HG02798 (cell line): ENCODE results near the gene C6orf89.
"Not testable (repeated sequence)": the region's sequence is repeated elsewhere in the genome, so short reads cannot be mapped to it uniquely, and the experiment has no call there.

Source experiments
- ATAC-seq: cut with Tn5 transposase; IDR thresholded peaks from one replicate; pipeline ENCODE4 v1.9.1; 2021; ENCODE audit warnings: mild to moderate bottlenecking; ENCODE audit not compliant: unreplicated experiment, poor library complexity

C6orf89 gene

GRCh38 chr6:36884610-36885009, 1.1 kb upstream of the C6orf89 start:
- no peak for ATAC-seq

- no peak for ATAC-seq
These were observed 1.3 kb downstream of the C6orf89 start for GRCh38 chr6:36886950-36887618.

DNA sequence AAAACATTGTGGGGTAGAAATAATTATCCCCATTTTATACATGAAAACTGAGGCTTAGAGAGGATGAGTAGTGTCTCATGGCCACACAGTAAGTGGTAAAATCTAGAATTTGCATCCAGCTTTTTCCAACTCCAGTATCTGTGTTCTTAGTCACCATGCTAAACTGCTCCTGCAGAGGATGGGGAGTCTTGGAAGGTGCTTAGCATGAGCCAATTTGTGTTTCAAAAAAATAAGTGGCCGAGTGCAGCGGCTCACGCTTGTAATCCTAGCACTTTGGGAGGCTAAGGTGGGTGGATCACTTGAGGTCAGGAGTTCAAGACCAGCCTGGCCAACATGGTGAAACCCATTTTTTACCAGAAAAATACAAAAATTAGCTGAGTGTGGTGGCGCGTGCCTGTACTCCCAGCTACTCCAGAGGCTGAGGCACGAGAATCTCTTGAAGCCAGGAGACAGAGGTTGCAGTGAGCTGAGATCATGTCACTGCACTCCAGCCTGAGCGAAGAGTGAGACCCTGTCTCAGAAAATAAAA, 2.4 kb downstream of the C6orf89 start:
- no peak for ATAC-seq

- no peak for ATAC-seq
These were observed 3.1 kb downstream of the C6orf89 start for GRCh38 chr6:36888654-36889481.

- ATAC-seq = no peak
These were observed 4.4 kb downstream of the C6orf89 start for GRCh38 chr6:36890112-36890663.

- ATAC-seq = not testable (repeated sequence)
These were observed 5.4 kb downstream of the C6orf89 start for GRCh38 chr6:36891153-36891552.

DNA sequence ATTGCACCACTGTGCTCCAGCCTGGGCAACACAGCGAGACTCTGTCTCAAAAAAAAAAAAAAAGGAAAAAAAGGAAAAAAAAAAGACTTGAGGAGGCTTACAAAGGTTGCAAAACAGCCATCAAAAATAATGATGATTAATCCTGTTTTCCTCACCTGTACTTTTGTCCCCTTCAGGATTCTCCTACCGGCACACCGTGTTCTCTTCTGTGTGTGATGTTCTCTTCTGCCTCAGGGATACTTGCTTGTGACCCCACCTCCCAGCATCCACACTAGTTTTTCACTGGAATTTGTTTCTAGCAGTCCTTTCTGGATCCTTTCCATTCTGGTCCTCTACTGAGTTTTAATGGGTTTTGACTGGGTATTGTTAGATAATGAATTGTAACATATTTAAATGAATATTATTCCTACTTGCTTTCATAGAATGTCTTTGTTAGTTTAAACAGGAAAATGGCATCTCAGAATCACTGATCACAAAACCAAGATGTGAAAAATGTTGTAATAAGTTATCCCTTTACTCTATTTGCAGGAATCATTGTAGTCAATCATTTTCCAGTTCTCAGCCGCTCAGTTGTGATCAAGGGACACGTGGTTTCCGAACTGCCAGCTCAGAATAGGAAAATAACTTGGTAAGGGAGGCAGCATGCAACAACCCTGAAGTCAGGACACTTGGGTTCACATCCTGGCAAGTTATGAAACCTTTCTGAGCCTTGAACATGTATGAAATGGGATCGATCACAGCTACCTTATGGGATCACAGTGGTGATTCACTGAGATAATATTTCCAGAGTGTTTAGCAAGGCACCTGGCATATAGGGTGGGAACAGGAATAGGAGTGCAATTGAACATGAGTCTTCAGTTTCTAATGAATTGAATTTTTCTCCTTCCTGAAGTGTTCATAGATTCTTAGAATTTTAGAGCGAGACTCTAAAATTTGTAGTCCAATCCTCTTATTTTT, 8.5 kb downstream of the C6orf89 start:
- ATAC-seq = no peak

DNA sequence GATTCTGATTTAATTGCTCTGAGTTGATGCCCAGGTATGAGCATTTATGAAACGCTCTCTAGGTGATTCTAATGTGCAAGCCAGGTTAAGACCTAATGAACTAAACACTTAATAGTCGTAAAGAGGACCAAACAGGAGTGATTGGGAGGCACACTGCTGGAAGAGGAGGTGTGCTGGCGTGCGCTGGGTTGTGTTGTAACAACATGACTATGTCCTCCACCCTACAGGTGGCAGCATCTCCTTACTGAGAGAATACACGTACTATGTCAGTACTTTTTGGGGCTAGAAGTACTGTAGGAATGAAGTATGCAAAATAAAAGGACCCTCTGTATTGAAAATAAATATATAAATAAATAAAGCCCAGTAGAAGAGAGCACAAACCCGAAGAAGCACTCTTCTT, 11.9 kb downstream of the C6orf89 start:
- no peak for ATAC-seq

DNA sequence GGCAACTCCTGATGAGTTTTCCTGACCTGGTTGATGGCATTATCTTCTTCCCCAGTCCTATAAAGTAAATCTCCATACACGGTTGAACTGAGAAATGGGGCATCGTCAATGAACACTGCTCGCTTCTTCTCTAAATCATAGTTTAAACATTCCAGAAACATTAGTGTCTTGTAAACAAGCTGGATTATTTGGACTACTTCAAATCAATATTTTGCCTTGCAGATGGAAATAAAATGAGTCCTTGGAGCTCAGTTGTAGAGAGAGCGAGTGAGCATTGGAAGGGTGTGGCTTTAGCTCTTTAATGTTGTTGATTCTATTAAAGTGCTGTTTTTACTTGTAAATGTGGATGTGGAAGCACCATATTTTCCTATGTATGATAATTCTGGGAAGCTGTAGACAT, 18.4 kb downstream of the C6orf89 start:
- no peak for ATAC-seq

GRCh38 chr6:36904851-36905393, 19.2 kb downstream of the C6orf89 start:
- ATAC-seq = no peak

DNA sequence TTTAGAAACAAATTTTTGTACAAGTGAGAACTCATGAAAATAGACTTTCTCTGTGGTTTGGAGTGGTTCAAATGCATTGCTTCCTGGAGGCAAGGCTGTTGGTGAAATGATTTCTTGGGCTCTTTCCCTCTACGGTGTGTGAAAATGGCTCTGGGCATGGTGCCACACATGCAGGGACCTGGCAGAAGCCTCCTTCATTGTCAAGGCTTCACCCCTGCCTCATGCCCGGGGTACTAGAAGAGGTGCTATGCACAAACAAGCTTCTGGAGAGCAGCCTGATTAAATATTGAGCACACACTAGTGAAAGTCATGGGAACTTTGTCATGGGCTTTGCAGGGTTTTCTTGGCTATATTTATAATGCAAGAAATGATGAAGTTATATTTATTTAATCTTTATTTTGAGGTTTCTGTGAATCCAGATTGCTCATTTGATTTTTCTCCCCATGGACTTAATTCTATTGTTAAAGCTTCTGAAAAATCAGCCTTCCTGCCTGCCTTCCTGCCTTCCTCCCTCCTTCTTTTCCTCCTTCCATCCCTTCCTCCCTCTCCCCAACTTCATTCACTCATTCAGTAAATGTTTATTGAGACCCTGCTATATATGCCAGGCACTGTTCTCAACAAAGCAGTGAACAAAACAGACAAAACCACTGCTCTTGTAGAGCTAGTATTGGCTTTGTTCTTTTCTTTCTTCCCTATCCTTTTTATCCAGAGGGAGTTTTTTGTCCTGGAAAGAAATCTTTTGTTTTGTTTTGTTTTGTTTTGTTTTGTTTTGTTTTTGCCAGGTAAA, 21.0 kb downstream of the C6orf89 start:
- ATAC-seq = no peak

GRCh38 chr6:36907781-36908180, 22.0 kb downstream of the C6orf89 start:
- no peak for ATAC-seq

- ATAC-seq = no peak
These were observed 23.0 kb downstream of the C6orf89 start for GRCh38 chr6:36908747-36909146.

DNA sequence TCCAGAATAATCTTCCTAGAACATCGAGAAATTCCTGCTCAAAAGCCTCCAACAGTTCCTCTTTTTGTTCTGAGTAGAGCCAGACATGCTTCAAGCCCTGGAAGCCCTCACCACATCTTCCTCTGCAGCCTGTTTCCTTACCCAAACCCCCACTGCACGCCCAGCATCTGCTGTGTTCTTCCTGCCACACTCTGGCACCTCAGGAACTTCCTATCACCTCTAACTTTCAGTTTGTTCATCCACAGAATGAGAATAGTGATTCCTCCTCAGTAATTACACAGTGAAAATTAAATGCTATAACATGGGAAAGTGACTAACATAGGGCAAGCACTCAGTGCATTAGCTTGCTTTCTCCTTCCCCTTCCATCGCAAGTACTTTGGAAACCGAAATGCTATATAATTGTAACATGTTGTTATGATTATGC, 26.3 kb downstream of the C6orf89 start:
- peak; percentile 6 for ATAC-seq

GRCh38 chr6:36912586-36912985, 26.8 kb downstream of the C6orf89 start:
- ATAC-seq = peak; percentile 89

DNA sequence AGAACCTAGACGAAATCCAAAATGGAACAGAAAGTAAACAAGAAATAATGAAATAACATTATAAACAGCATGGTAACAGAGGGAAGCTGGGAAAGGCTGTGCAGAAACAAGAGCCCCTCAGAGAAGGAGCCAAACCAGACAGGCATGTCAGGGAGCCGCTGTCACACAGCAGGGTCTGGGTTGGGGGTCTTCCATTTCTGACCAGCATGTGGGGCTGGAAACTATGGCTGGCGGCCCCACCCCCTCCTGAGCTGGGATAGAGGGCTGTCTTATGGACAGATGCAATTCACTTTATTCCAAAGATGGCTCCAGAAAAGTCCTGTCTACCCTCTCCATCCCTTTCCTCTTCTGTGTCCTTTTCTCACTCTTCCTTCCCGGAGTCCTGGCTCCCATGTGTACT, 27.3 kb downstream of the C6orf89 start:
- peak; percentile 4 for ATAC-seq

DNA sequence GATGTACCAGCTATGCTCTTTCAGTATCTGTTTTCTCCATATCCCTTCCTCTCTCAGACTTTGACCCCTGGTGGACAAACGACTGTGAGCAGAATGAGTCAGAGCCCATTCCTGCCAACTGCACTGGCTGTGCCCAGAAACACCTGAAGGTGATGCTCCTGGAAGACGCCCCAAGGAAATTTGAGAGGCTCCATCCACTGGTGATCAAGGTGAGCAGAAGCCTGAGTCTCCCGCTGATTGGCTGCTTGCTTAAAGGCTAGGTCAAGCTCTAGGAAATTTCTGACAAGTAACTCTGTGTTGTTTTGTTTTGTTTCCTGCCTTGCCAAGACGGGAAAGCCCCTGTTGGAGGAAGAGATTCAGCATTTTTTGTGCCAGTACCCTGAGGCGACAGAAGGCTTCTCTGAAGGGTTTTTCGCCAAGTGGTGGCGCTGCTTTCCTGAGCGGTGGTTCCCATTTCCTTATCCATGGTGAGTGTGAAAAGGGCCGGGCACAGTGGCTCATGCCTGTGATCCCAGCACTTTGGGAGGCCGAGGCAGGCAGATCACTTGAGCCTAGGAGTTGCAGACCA, 28.6 kb downstream of the C6orf89 start:
- no peak for ATAC-seq

DNA sequence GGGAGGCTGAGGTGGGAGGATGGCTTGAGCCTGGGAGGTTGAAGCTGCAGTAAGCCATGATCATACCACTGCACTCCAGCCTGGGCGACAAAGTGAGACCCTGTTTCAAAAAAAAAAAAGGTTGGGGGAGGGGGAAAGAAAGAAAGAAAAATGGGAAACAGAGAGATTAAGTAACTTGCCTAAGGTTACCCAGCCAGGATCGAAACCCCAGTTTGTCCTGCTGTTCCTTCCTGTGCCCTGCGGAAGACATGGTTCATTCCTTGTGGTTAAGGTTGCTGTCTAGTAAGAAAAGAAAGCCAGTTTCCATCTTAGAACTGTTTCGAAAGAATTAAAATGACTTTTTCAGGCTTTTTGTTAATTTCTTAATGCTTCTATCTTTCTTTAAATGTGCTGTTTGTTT, 29.8 kb downstream of the C6orf89 start:
- no peak for ATAC-seq

GRCh38 chr6:36916126-36916525, 30.4 kb downstream of the C6orf89 start:
- ATAC-seq = no peak
